HUES6 (cell line): ENCODE measurements around the gene FBXW2.
A peak's percentile ranks its signal among the peaks of the same experiment; 100 is the strongest.

Experiments
- H3K27ac ChIP-seq: 2 replicates; pipeline ENCODE4 v1.7.0; 2013; ENCODE audit warnings: low read depth, mild to moderate bottlenecking, low read length, inconsistent platforms
- H3K27me3 ChIP-seq: 2 replicates; pipeline ENCODE4 v1.6.1; 2013; ENCODE audit warnings: low read length; ENCODE audit not compliant: control insufficient read depth, insufficient read depth
- H3K36me3 ChIP-seq: 2 replicates; pipeline ENCODE4 v1.6.1; 2013; ENCODE audit warnings: low read length; ENCODE audit not compliant: control insufficient read depth, insufficient read depth
- H3K4me1 ChIP-seq: 2 replicates; pipeline ENCODE4 v1.6.1; 2013; ENCODE audit warnings: low read length; ENCODE audit not compliant: control insufficient read depth, insufficient read depth
- H3K4me3 ChIP-seq: 2 replicates; pipeline ENCODE4 v1.5.1; 2013; ENCODE audit warnings: low read depth, low read length
- H3K9ac ChIP-seq: one replicate; pipeline ENCODE4 v1.6.1; 2013; ENCODE audit warnings: mild to moderate bottlenecking, low read length
- H3K9me3 ChIP-seq: 2 replicates; pipeline ENCODE4 v1.6.1; 2013; ENCODE audit warnings: low read depth, low read length; ENCODE audit not compliant: control insufficient read depth, insufficient read depth

The FBXW2 gene

GRCh38 chr9:120714088-120714845 is 78.9 kb downstream of the FBXW2 start, which contains the start of gene MEGF9:
TSS of gene MEGF9 (minus strand) at chr9:120714470. CDS start at chr9:120714358, 112 bp downstream.
- Histone ChIP-seq H3K36me3 (no peaks in the 10 kb centered on the region), H3K4me1 (peaks cover 13% of the 10 kb centered on the region; the same call in 1 of the 2 replicates), H3K4me3 (peak within 1 kb of the TSS; percentile 82), H3K27ac (peak within 1 kb of the TSS; percentile 76), H3K9me3 (no peaks in the 10 kb centered on the region), H3K27me3 (peaks cover 24% of the 10 kb centered on the region), H3K9ac (peak within 1 kb of the TSS; percentile 84)

GRCh38 chr9:120713257-120714087 is 79.7 kb downstream of the FBXW2 start:
- H3K9ac ChIP-seq: peak overlapping the region; percentile 65
- H3K27me3 ChIP-seq: peaks cover 24% of the 10 kb centered on the region
- H3K9me3 ChIP-seq: no peaks in the 10 kb centered on the region
- no peak overlapping the region for H3K27ac ChIP-seq
- H3K36me3 ChIP-seq: no peaks in the 10 kb centered on the region
- peaks cover 13% of the 10 kb centered on the region; the same call in 1 of the 2 replicates for H3K4me1 ChIP-seq
- H3K4me3 ChIP-seq: peak overlapping the region; percentile 82

- no peak overlapping the region for H3K27ac ChIP-seq
Observed at GRCh38 chr9:120712539-120713031, 80.6 kb downstream of the FBXW2 start.

GRCh38 chr9:120711841-120712538 is 81.2 kb downstream of the FBXW2 start:
- Histone ChIP-seq H3K36me3 (no peaks in the 10 kb centered on the region), H3K27me3 (peaks cover 24% of the 10 kb centered on the region), H3K9ac (no peak overlapping the region), H3K4me3 (peak overlapping the region; percentile 82; the same call in 1 of the 2 replicates), H3K4me1 (peaks cover 13% of the 10 kb centered on the region; the same call in 1 of the 2 replicates), H3K9me3 (no peaks in the 10 kb centered on the region), H3K27ac (no peak overlapping the region)

More at GRCh38 chr9:120712539-120713031, 80.6 kb downstream of the FBXW2 start:
- Histone ChIP-seq H3K9ac (no peak overlapping the region), H3K36me3 (no peaks in the 10 kb centered on the region), H3K4me3 (peak overlapping the region; percentile 82; the same call in 1 of the 2 replicates), H3K4me1 (peaks cover 13% of the 10 kb centered on the region; the same call in 1 of the 2 replicates), H3K27me3 (peaks cover 24% of the 10 kb centered on the region), H3K9me3 (no peaks in the 10 kb centered on the region)

- H3K36me3 ChIP-seq: no peaks in the 10 kb centered on the region
- H3K9ac ChIP-seq: no peak overlapping the region
- peaks cover 13% of the 10 kb centered on the region; the same call in 1 of the 2 replicates for H3K4me1 ChIP-seq
- no peak overlapping the region for H3K4me3 ChIP-seq
- H3K27ac ChIP-seq: no peak overlapping the region
- H3K27me3 ChIP-seq: peaks cover 24% of the 10 kb centered on the region
- no peaks in the 10 kb centered on the region for H3K9me3 ChIP-seq
Observed at GRCh38 chr9:120711354-120711753, 81.9 kb downstream of the FBXW2 start.

- H3K9ac ChIP-seq: no peak overlapping the region
- no peak overlapping the region for H3K27ac ChIP-seq
- peaks cover 8% of the 10 kb centered on the region; the same call in 1 of the 2 replicates for H3K4me1 ChIP-seq
- H3K27me3 ChIP-seq: peaks cover 24% of the 10 kb centered on the region
- no peak overlapping the region for H3K4me3 ChIP-seq
- no peaks in the 10 kb centered on the region for H3K9me3 ChIP-seq
- no peaks in the 10 kb centered on the region for H3K36me3 ChIP-seq
Observed at GRCh38 chr9:120710110-120710981, 82.9 kb downstream of the FBXW2 start.

GRCh38 chr9:120708526-120709224 is 84.5 kb downstream of the FBXW2 start:
- no peak overlapping the region for H3K9ac ChIP-seq
- no peak overlapping the region for H3K4me3 ChIP-seq
- peaks cover 21% of the 10 kb centered on the region for H3K27me3 ChIP-seq
- no peaks in the 10 kb centered on the region for H3K9me3 ChIP-seq
- H3K4me1 ChIP-seq: peaks cover 7% of the 10 kb centered on the region; the same call in 1 of the 2 replicates
- H3K36me3 ChIP-seq: no peaks in the 10 kb centered on the region
- no peak overlapping the region for H3K27ac ChIP-seq

- Histone ChIP-seq H3K4me3 (no peak overlapping the region), H3K9ac (no peak overlapping the region), H3K27ac (no peak overlapping the region), H3K27me3 (peaks cover 12% of the 10 kb centered on the region), H3K4me1 (no peaks in the 10 kb centered on the region), H3K9me3 (no peaks in the 10 kb centered on the region), H3K36me3 (no peaks in the 10 kb centered on the region)
Observed at GRCh38 chr9:120707170-120707569, 86.0 kb downstream of the FBXW2 start.
